Loucy (cell line): Measurements from ENCODE around the gene MMP28.
A peak's percentile ranks its signal among the peaks of the same experiment; 100 is the strongest.

Experiments used
- H2AFZ ChIP-seq: fragments of 200-600 bp; sonication (generic); 2 replicates; pipeline ENCODE4 v1.6.0; 2016; ENCODE audit warnings: antibody characterized with exemption, mild to moderate bottlenecking, low read length, moderate library complexity
- H3F3A ChIP-seq: fragments of 200-600 bp; 2 replicates; pipeline ENCODE4 v1.6.0; 2016; ENCODE audit warnings: antibody characterized with exemption, low read depth, mild to moderate bottlenecking
- H3K27me3 ChIP-seq: fragments of 200-600 bp; sonication (generic); 2 replicates; pipeline ENCODE4 v1.6.1; 2014; ENCODE audit warnings: low read length, mild to moderate bottlenecking; ENCODE audit not compliant: insufficient read depth, poor library complexity, severe bottlenecking
- H3K36me3 ChIP-seq: fragments of 200-600 bp; sonication (generic); 2 replicates; pipeline ENCODE4 v1.6.1; 2016; ENCODE audit warnings: low read length; ENCODE audit not compliant: insufficient read depth
- H3K4me1 ChIP-seq: fragments of 200-600 bp; sonication (generic); 2 replicates; pipeline ENCODE4 v1.5.1; 2014; ENCODE audit warnings: low read length, mild to moderate bottlenecking; ENCODE audit not compliant: insufficient read depth, poor library complexity, severe bottlenecking
- H3K4me2 ChIP-seq: fragments of 200-600 bp; sonication (generic); 2 replicates; pipeline ENCODE4 v1.6.0; 2014; ENCODE audit warnings: antibody characterized with exemption, low read length, low read depth, mild to moderate bottlenecking; ENCODE audit not compliant: poor library complexity, severe bottlenecking
- H3K4me3 ChIP-seq: fragments of 200-600 bp; sonication (generic); 2 replicates; pipeline ENCODE4 v1.5.1; 2014; ENCODE audit warnings: low read length, mild to moderate bottlenecking, mixed read lengths; ENCODE audit not compliant: poor library complexity, severe bottlenecking
- H3K79me2 ChIP-seq: fragments of 200-600 bp; sonication (generic); 2 replicates; pipeline ENCODE4 v1.6.1; 2014; ENCODE audit warnings: low read length; ENCODE audit not compliant: insufficient read depth
- H3K9ac ChIP-seq: fragments of 200-600 bp; sonication (generic); 2 replicates; pipeline ENCODE4 v1.6.0; 2014; ENCODE audit warnings: mild to moderate bottlenecking, low read depth, low read length, moderate library complexity; ENCODE audit not compliant: poor library complexity, severe bottlenecking
- H3K9me2 ChIP-seq: fragments of 200-600 bp; sonication (generic); replicated peaks from 2 replicates; pipeline ENCODE4 v1.6.1; 2016; ENCODE audit warnings: low read depth, low read length, mixed read lengths
- H3K9me3 ChIP-seq: fragments of 200-600 bp; sonication (generic); 2 replicates; pipeline ENCODE4 v1.6.1; 2014; ENCODE audit warnings: mild to moderate bottlenecking, antibody characterized with exemption, low read length, low read depth; ENCODE audit not compliant: insufficient read depth
- H4K20me1 ChIP-seq: fragments of 200-600 bp; sonication (generic); 2 replicates; pipeline ENCODE4 v1.6.0; 2014; ENCODE audit warnings: antibody characterized with exemption, low read length, mild to moderate bottlenecking; ENCODE audit not compliant: insufficient read depth, poor library complexity, severe bottlenecking
- CTCF ChIP-seq: fragments of 200-600 bp; sonication (generic); conservative IDR thresholded peaks from 2 replicates; pipeline ENCODE4 v1.5.1; 2014; ENCODE audit warnings: mild to moderate bottlenecking, antibody characterized with exemption, low read length
- EZH2phosphoT487 ChIP-seq: fragments of 200-600 bp; IDR thresholded peaks from 2 replicates; pipeline ENCODE4 v1.6.1; 2018; ENCODE audit warnings: antibody characterized with exemption, mild to moderate bottlenecking, moderate library complexity, borderline replicate concordance

The MMP28 gene

GRCh38 chr17:35765086-35765710 lies 30.2 kb downstream of the MMP28 start:
- peak overlapping the region; percentile 76 for H3K9ac ChIP-seq
- no peaks in the 10 kb centered on the region for H3K79me2 ChIP-seq
- H2AFZ ChIP-seq, result no peak overlapping the region
- H3K4me2 ChIP-seq, result peak overlapping the region; percentile 55
- peaks cover 6% of the 10 kb centered on the region for H3K4me1 ChIP-seq
- TF ChIP-seq EZH2phosphoT487 (no peak), CTCF (no peak)
- no peaks in the 10 kb centered on the region for H3K27me3 ChIP-seq
- H3K4me3 ChIP-seq, result peak overlapping the region; percentile 75
- H3K9me3 ChIP-seq, result no peaks in the 10 kb centered on the region
- H4K20me1 ChIP-seq, result no peaks in the 10 kb centered on the region
- no peaks in the 10 kb centered on the region for H3F3A ChIP-seq
- no peaks in the 10 kb centered on the region for H3K36me3 ChIP-seq
- no peaks in the 10 kb centered on the region for H3K9me2 ChIP-seq

- H3K36me3 ChIP-seq, result no peaks in the 10 kb centered on the region
- H2AFZ ChIP-seq, result peak overlapping the region; percentile 92
- H3K9me2 ChIP-seq, result no peaks in the 10 kb centered on the region
- H3F3A ChIP-seq, result no peaks in the 10 kb centered on the region
- no peaks in the 10 kb centered on the region for H3K27me3 ChIP-seq
- H3K9ac ChIP-seq, result peak overlapping the region; percentile 76
- H3K4me1 ChIP-seq, result peaks cover 6% of the 10 kb centered on the region
- peak overlapping the region; percentile 55 for H3K4me2 ChIP-seq
- peak overlapping the region; percentile 75 for H3K4me3 ChIP-seq
- no peaks in the 10 kb centered on the region for H3K79me2 ChIP-seq
- no peaks in the 10 kb centered on the region for H3K9me3 ChIP-seq
- TF ChIP-seq EZH2phosphoT487, result no peak
- TF ChIP-seq CTCF, result peak; percentile 77
- no peaks in the 10 kb centered on the region for H4K20me1 ChIP-seq
These were observed 31.1 kb downstream of the MMP28 start for GRCh38 chr17:35764123-35764991.

- Histone ChIP-seq H3K4me2 (peak overlapping the region; percentile 55), H3K36me3 (no peaks in the 10 kb centered on the region), H3K9me2 (no peaks in the 10 kb centered on the region), H4K20me1 (no peaks in the 10 kb centered on the region), H3K4me3 (peak overlapping the region; percentile 75), H3K9me3 (no peaks in the 10 kb centered on the region), H3F3A (no peaks in the 10 kb centered on the region), H3K9ac (peak overlapping the region; percentile 76), H2AFZ (peak overlapping the region; percentile 51; the same call in 1 of the 2 replicates), H3K4me1 (peaks cover 6% of the 10 kb centered on the region), H3K79me2 (no peaks in the 10 kb centered on the region), H3K27me3 (no peaks in the 10 kb centered on the region)
- TF ChIP-seq EZH2phosphoT487, result no peak
These were observed 31.7 kb downstream of the MMP28 start for GRCh38 chr17:35763767-35764122.
